Activated CD8-positive, alpha-beta memory T cell treated with anti-CD3 and anti-CD28 coated beads, Interleukin-2, amount 50 U/mL, for 24 hours (primary cell): ENCODE measurements around the gene PICALM.
"Not testable (repeated sequence)": the region's sequence is repeated elsewhere in the genome, so short reads cannot be mapped to it uniquely, and the experiment has no call there.

Experiments used
- DNase-seq: peaks from one replicate; pipeline ENCODE4 v3.0.0-alpha.2; 2020; ENCODE audit errors: extremely low read depth

PICALM gene

DNA sequence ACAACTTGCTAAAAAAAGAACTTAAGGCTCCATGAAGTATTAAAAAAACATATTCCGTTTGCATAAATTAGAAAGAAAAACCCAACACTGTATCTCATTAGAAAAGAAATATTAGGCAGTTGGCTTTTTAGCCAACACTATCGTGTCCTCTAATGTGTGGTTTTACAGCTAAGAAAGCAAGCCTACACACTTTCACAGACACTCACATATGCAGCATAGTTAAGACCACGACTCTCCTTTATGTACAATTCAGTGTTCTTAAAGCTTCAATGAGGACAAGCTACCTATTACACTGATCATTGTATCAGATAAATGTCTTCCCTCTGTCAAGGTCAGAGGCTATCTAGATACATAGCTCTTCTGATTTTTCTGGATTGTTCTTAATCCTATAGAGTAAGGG is 80.1 kb downstream of the PICALM start:
- DNase-seq = no peak

DNA sequence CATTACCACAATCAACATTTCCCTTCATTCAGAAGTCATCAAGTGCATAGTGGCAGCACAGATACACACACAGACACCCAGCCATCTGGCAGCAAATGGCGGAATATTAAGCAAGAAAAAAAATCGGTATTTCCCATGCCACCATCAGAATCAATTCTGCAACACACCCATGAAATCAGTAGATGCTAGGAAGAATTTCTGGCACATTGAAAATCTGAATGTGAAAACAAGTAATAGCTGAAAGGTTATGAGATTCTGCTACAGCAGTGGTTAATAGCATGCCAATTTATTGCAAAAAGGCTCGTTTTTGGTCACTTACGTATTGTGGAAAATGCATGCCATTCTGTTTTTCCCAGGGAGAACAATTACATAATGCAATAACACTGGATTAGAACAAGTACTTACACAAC is 91.1 kb downstream of the PICALM start:
- no peak for DNase-seq

- no peak for DNase-seq
These were observed 92.4 kb downstream of the PICALM start for GRCh38 chr11:85976525-85976924.

DNA sequence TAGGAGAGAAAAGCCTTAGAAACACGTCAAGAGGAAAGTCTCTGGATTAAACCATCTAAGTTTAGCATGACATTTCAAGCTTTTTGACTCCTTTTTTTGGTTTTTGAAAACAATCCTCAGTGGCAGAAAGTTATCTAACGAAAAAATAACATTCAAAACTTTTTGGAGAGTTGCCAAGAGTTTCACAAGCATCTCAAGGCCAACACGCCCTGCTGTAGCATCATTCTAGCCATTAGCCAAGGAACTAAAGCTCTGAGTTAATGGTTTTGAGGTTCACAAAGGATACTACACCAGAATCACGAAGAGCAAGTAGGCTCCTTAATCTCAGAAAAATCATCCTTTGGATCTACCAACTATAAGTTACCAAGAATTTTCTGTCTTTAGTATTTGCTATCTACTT is 94.8 kb downstream of the PICALM start:
- no peak for DNase-seq

DNA sequence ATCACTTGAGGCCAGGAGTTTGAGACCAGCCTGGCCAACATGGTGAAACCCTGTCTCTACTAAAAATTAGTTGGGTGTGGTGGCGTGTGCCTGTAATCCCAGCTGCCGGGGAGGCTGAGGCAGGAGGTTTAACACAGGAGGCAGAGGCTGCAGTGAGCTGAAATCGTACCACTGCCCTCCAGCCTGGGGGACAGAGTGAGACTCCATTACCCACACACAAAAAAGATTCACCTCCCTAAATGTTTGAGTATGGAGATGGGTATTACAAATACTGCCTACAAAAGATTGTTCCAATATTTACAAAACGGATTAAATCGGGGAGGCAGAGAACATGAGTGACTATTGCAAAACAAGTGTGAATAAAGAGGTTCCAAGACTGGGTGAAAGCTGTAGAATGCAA is 98.3 kb downstream of the PICALM start:
- DNase-seq = no peak

DNA sequence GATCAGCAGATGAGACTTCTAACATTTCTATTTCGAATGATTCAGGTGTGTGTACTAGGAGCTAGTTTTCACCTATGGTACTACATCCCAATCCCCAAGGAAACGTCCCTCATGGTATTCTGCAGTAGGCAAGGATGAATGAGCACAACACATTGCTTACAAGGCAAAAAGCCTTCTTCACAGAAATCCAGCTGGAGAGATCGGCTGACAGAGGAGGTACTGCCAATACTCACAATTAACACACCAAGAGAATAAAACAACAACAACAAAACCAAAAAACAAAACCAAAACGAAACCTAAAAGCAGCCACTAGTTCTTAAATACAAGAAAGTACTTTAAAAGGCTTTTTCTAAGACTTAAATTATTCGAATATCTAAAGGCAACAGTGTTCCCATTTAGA is 101.4 kb downstream of the PICALM start:
- no peak for DNase-seq

GRCh38 chr11:85965202-85965601 is 103.7 kb downstream of the PICALM start:
- no peak for DNase-seq

- DNase-seq = no peak
These were observed 106.9 kb downstream of the PICALM start for GRCh38 chr11:85961930-85962363.

- no peak for DNase-seq
These were observed 107.8 kb downstream of the PICALM start for GRCh38 chr11:85961130-85961529.

DNA sequence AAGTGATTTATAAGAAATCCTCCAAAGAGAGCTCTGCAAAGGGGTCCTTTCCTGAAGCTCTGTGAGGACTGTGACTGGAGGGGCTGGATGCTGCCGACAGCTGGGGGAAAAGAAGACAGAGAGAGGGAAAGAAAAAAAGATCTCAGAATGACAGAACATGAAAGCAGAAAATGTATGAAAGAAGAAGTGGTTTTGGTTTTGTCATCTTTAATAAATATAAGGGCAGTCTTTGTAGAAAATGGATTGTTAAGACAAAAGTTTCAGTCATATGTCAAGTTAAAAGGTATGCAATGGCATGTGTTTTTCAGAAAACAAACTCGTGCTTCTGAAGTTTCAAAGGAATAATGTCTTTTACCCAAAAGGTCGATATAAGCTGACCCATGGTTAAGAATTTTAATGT is 108.2 kb downstream of the PICALM start:
- no peak for DNase-seq

- no peak for DNase-seq
These were observed 113.4 kb downstream of the PICALM start for GRCh38 chr11:85955531-85955930.

DNA sequence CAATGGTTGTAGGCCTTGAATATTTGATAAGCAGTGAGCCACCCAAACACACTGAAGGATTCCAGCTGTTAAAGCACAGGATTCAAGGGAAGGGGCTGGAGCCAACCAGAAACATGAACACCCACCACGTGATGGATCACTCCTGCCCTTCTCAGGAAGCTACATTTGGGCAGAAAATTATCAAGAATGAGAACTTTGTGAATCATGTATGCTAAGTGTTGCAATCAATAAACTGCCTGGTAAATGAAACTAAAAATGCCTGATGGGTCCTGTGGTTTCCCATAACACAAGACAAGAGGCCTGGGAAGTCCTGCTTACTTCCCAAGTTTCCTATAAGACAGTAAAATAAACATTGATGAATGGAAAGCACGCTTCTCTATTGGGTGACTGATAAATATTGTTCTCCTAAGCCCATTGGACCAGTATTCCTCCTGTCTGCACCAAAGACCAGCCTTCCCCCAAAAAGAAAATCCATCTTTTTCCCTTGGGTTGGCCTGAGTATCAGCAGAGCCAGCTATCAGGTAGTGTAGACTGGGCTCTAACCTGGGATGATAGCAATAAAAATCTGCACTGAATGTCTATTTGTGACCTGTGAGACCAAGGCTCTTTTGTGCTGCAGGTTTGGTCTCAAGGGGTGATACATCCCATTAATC is 115.3 kb downstream of the PICALM start:
- no peak for DNase-seq

GRCh38 chr11:85952108-85952485 is 116.8 kb downstream of the PICALM start:
- not testable (repeated sequence) for DNase-seq

GRCh38 chr11:85951428-85952107 is 117.3 kb downstream of the PICALM start:
- DNase-seq = no peak

GRCh38 chr11:85951049-85951405 is 117.9 kb downstream of the PICALM start:
- no peak for DNase-seq

- no peak for DNase-seq
These were observed 118.4 kb downstream of the PICALM start for GRCh38 chr11:85950317-85951048.

- DNase-seq = no peak
These were observed 119.1 kb downstream of the PICALM start for GRCh38 chr11:85949798-85950197.

- no peak for DNase-seq
These were observed 120.0 kb downstream of the PICALM start for GRCh38 chr11:85948884-85949283.

GRCh38 chr11:85947431-85948272 is 121.2 kb downstream of the PICALM start:
- no peak for DNase-seq

GRCh38 chr11:85946221-85946620 is 122.7 kb downstream of the PICALM start:
- no peak for DNase-seq

GRCh38 chr11:85945788-85946187 is 123.1 kb downstream of the PICALM start:
- no peak for DNase-seq

- DNase-seq = no peak
These were observed 123.6 kb downstream of the PICALM start for GRCh38 chr11:85945296-85945695.
